ENCODE results near the gene PAQR5. TPM values are rescaled to one million over a fixed set of nuclear protein-coding genes. Genes with fewer than 3 reads are reported as not detected.

Gene PAQR5
- total and polyA plus RNA-seq, 9 of the 15 experiments (the other 6 are each of a cell fraction or from before 2014, with no cell fraction given) = 0.04 to 0.08 TPM; not detected in 7

DNA sequence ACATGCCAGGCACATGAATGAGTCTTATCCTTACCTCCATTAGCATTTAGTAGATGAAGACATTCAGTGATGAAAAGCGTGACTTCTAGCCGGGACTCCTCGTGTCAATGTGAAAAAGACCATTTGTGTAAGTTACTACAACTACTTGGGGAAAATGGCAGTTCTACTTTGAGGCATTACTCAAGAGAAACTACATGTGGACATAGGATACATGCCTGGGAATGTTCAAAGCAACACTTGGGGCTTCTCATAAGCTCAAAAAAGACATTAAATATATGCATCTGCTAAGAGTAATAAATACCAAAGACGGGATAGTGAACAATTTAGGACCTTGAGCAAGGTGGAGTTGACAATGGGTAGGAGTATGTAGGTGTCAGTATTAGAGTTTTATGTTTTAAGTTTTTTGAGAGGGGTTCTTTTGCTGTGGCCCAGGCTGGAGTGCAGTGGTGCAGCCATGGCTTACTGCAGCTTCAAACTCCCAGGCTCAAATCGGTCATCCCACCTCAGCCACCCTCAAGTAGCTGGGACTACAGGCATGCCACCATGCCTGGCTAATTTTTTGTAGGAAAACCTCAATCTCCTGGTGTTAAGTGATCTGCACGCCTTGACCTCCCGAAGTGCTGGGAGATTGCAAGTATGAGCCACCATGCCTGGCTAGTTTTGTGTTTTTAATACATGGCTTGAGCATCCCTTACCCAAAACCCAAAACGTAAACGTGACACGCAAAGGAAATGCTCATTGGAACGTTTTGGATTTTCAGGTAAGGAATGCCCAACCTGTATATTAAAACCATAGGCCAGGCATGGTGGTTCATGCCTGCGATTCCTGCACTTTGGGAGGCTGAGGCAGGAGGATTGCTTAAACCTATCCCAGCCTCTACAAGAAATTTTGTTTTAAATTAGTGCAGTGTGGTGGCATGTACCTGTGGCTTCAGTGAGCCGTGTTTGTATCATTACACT lies 157.8 kb downstream of the PAQR5 start:
- intact Hi-C loops (cut with micrococcal nuclease) = no loop called here
- Histone ChIP-seq H3K79me2 (ENCODE audit: control insufficient read depth, insufficient read depth, low read length) (peaks cover 50% of the 10 kb centered on the region), H3K9me1 (ENCODE audit: control insufficient read depth, insufficient read depth, low read length) (peaks cover 5% of the 10 kb centered on the region), H3K4me2 (ENCODE audit: insufficient read depth, low read length) (no peak overlapping the region), H3K27ac (ENCODE audit: extremely low read depth, low read depth, low read length) (peak overlapping the region; percentile 18; the same call in 1 of the 3 replicates), H2AFZ (ENCODE audit: low read depth, low read length) (no peak overlapping the region), H3K27me3 (ENCODE audit: control insufficient read depth in 2 of 2, insufficient read depth in 2 of 2, low read length in 2 of 2) (no peaks in the 10 kb centered on the region), H3K4me3 (no peak overlapping the region), H3K9me3 (replicated peaks; ENCODE audit: control insufficient read depth, insufficient read depth, low read depth, low read length) (no peaks in the 10 kb centered on the region), H3K36me3 (ENCODE audit: control insufficient read depth, insufficient read depth, low read length) (peaks cover 45% of the 10 kb centered on the region), H4K20me1 (replicated peaks; ENCODE audit: control insufficient read depth, insufficient read depth, low read length) (peaks cover 39% of the 10 kb centered on the region), H3K4me1 (replicated peaks in 1 of 2; ENCODE audit: control insufficient read depth in 2 of 2, insufficient read depth in 2 of 2, low read length in 2 of 2) (peaks cover 8 to 16% of the 10 kb centered on the region in 2 experiments; a peak in 4 of 5 replicates), H3K9ac (ENCODE audit: insufficient read depth in 1 of 2, low read depth in 2 of 2, low read length in 2 of 2) (no peak overlapping the region)
- no TSS peak for BruUV-seq (replicated peaks)
- ChIA-PET POLR2A (interaction anchor here (0.6 to 4.3 kb wide), 9 partner anchors 13 to 1023 kb away, joined by 3 to 15 read pairs (median 4); no protein-coding TSS in a partner anchor), CTCF (ENCODE audit: low intra/inter-chr PET ratio) (no interaction called here)
- FAIRE-seq (no peak), ATAC-seq (no peak), DNase-seq (ENCODE audit: extremely low read depth in 1 of 4, low spot score in 3 of 4) (peak in 1 of 4 experiments; percentile 33)
- in situ Hi-C loops (cut with MboI) = no loop called here
- 69% methylated on average over 13 of the region's 13 CpGs for WGBS (ENCODE audit: insufficient coverage, low coverage, missing lambda C conversion rate)
- no peak for TF ChIP-seq KLF10 (CRISPR knock-in tag; IDR thresholded peaks at IDR 0.05)
- TF ChIP-seq KLF13 (tag; IDR thresholded peaks at IDR 0.05; ENCODE audit: borderline replicate concordance, low read depth) = no peak
- TF ChIP-seq, protein P1, sequence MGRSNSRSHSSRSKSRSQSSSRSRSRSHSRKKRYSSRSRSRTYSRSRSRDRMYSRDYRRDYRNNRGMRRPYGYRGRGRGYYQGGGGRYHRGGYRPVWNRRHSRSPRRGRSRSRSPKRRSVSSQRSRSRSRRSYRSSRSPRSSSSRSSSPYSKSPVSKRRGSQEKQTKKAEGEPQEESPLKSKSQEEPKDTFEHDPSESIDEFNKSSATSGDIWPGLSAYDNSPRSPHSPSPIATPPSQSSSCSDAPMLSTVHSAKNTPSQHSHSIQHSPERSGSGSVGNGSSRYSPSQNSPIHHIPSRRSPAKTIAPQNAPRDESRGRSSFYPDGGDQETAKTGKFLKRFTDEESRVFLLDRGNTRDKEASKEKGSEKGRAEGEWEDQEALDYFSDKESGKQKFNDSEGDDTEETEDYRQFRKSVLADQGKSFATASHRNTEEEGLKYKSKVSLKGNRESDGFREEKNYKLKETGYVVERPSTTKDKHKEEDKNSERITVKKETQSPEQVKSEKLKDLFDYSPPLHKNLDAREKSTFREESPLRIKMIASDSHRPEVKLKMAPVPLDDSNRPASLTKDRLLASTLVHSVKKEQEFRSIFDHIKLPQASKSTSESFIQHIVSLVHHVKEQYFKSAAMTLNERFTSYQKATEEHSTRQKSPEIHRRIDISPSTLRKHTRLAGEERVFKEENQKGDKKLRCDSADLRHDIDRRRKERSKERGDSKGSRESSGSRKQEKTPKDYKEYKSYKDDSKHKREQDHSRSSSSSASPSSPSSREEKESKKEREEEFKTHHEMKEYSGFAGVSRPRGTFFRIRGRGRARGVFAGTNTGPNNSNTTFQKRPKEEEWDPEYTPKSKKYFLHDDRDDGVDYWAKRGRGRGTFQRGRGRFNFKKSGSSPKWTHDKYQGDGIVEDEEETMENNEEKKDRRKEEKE (IDR thresholded peaks at IDR 0.05; ENCODE audit: borderline replicate concordance in 1 of 2, control insufficient read depth in 1 of 2, low read depth in 2 of 2, low read length in 1 of 2) = 0 out of 4 replicates have a peak, but pooled peaks of 1 of the 2 experiments have one; percentile 19
- TF ChIP-seq, protein P2, sequence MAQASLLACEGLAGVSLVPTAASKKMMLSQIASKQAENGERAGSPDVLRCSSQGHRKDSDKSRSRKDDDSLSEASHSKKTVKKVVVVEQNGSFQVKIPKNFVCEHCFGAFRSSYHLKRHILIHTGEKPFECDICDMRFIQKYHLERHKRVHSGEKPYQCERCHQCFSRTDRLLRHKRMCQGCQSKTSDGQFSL (CRISPR knock-in tag; IDR thresholded peaks at IDR 0.05) = no peak
- TF ChIP-seq, protein P2 (tag; IDR thresholded peaks at IDR 0.05) = no peak
- no peak for TF ChIP-seq ZBTB7A (IDR thresholded peaks at IDR 0.05; ENCODE audit: borderline replicate concordance, control insufficient read depth, low read depth, low read length)
- no peak for TF ChIP-seq KLF1 (tag; IDR thresholded peaks at IDR 0.05)
- no peak for TF ChIP-seq MED1 (CRISPR knock-in tag; IDR thresholded peaks at IDR 0.05; ENCODE audit: borderline replicate concordance)
- TF ChIP-seq ZNF778 (CRISPR knock-in tag; IDR thresholded peaks at IDR 0.05) = no peak
- no peak for TF ChIP-seq HIVEP1 (CRISPR knock-in tag; IDR thresholded peaks at IDR 0.05)
- no peak for TF ChIP-seq RBBP5 (IDR thresholded peaks at IDR 0.05; ENCODE audit: borderline replicate concordance, insufficient read depth, low read length, poor library complexity, severe bottlenecking)
- no peak for TF ChIP-seq ZNF699 (CRISPR knock-in tag; IDR thresholded peaks at IDR 0.05; ENCODE audit: insufficient replicate concordance)
- TF ChIP-seq ZNF253 (CRISPR knock-in tag; conservative IDR thresholded peaks at IDR 0.05) = 0 out of 2 replicates have a peak, but pooled peaks have one; percentile 13
- 0 out of 2 replicates have a peak, but pooled peaks have one; percentile 24 for TF ChIP-seq POLR2H (tag; IDR thresholded peaks at IDR 0.05; ENCODE audit: low read depth)
- TF ChIP-seq SREBF2 (CRISPR knock-in tag; IDR thresholded peaks at IDR 0.05) = no peak
- no peak for TF ChIP-seq HDAC3 (IDR thresholded peaks at IDR 0.05; ENCODE audit: borderline replicate concordance, partially characterized antibody)
